HG02840 (cell line): ENCODE measurements around the gene CROCC2.

Experiments used
- ATAC-seq: cut with Tn5 transposase; IDR thresholded peaks from one replicate; pipeline ENCODE4 v1.9.1; 2021; ENCODE audit warnings: mild to moderate bottlenecking, moderate library complexity, moderate number of reproducible peaks; ENCODE audit not compliant: unreplicated experiment, low FRiP score

CROCC2 gene

GRCh38 chr2:240932001-240932723 lies 26.0 kb downstream of the CROCC2 start:
- no peak for ATAC-seq

DNA sequence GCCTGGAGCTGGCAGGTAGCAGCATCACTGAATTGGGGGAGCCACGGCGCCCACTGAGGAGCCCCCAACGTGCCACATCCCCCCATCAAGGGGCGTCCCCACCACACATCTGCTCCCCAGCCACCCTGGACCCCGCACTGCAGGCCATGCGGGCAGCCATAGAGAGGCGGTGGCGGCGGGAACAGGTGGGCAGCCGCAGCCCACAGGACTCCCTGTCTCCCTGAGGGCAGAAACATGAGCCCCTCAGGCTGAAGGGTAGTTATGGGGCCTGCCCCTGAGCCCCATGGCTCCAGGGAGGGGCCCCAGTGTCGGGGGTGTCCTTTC lies 26.6 kb downstream of the CROCC2 start:
- no peak for ATAC-seq

DNA sequence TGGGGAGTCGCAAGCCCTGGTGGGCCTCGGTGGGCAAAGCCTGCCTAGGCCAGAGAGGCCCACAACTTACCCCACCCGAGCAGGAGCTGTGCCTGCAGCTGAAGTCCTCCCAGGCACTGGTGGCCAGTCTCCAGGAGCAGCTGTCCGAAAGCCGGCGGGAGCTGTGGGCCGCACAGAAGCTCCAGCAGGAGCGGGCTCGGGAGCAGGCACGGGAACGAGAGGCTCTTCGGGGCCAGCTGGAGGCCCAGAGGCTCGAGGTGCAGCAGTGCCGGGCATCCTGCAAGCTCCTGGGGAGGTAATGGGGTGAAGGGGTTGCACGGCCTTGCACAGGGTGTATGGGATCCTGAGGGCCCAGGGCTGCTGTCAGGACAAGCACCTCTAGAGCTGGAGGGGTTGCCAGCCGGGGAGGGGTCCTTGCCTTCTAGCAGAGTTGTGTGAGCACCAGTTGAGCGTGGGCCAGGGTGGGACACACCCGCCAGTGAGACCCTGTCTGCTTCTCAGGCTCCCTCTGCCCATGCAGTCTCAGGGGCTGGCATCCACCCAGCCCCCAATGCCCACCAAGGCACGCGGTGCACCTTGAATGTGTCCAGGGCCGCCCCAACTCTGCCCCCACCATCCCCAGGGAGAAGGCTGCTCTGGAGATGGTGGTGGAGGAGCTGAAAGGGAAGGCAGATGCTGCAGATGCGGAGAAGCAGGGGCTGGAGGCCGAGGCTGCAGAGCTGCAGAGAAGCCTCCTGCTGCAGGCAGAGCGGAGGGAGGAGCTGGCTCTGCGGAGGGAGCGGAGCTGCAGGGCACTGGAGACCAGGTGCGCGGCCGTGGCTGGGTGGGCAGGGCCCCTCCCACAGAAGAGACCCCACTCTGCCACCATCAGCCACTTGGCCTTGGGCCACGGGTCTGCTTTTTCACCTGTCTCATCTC lies 27.2 kb downstream of the CROCC2 start:
- ATAC-seq, result no peak

GRCh38 chr2:240933966-240934700 lies 28.0 kb downstream of the CROCC2 start:
- ATAC-seq, result no peak

DNA sequence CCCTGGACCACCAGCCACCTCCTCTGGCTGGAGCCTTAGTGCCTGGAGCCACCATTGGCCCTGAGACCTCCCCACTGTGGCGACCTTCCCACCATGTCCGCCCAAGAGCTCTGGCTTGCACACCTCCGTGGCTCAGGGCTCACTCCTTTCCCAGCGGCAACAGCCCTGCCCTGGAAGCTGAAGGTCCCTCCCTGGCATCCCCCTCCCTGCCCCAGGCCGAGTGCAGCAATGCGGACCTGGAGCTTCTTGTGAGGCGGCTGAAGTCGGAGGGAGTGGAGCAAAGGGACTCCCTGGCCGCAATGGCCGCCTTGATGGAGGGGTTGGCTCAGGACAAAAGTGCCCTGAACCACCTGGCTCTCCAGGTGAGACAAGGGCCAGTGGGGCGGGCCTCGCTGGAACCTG lies 28.6 kb downstream of the CROCC2 start:
- ATAC-seq, result no peak

GRCh38 chr2:240935103-240935876 lies 29.2 kb downstream of the CROCC2 start:
- ATAC-seq, result no peak

DNA sequence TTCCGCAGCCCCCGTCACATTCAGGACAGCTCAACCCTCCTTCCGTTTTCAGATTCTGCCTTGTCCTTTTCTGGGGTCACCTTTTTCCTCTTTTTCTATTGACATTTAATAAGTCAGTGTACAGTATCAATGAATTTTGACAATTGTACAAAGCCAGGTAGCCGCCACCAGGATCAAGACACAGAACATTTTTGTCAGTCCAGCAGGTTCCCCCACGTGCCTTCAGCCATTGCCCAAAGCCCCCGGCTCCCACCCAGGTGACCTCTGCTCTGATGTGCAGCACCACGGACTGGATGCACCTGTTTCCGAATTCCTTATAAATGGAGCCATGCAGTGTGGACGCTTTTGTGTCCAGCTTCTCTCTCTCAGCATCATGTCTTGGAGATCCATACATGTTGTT lies 30.0 kb downstream of the CROCC2 start:
- ATAC-seq, result no peak

DNA sequence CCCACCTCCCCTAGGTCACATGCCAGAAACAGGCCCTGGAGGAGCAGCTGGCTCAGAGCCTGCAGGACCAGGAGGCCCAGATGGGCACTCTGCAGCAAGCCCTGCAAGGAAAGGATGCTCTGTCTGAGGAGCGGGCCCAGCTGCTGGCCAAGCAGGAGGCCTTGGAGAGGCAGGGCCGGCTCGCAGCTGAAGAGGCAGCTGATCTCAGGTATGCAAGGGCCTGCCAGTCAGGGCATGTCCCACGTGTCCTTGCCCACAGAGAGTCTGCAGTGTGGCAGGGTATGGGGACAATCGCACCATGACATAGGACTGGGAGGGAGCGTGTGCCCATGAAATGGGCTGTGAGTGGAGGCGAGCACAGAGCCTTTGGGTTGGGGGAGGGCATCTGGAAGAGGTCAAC lies 39.9 kb downstream of the CROCC2 start:
- ATAC-seq, result no peak

DNA sequence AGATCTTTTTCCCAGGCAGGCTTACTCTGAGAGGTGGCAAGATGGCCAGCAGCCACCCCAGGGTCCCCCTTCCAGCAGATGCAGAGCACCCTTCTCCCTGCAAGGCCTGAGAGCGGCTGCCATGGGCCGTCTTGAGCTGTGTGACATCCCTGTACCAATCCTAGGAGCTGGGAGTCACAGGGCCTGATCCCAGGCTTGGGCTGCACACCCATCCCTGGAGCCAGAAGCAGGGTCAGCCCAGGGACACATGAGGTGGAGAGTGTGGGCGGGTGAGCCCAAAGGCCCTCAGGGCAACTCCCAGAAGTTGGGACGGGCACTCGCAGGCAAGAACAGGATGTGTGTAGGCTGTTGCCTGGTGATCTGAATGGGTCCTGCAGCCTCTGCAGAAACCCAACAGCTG lies 40.5 kb downstream of the CROCC2 start:
- ATAC-seq, result no peak

DNA sequence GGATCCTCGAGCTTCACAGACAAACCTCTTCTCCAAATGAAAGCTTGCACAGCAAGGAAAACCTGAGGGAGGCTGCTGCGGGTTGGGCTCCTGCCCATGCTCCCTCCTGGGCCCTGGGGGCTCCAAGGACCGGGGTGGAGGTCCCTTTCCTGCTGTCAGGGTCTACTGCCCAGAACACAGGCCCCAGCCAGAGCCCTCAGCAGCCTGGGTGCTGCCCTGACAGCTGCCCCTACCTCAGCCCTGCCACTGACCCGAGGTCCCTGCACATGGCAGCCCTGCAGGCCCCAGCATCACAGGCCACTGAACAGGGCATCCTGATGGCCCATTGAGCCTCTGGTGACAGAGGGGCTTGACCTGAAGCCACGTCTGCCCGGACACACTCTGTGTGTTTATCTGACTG lies 41.0 kb downstream of the CROCC2 start:
- ATAC-seq, result no peak

- ATAC-seq, result no peak
These were observed 41.5 kb downstream of the CROCC2 start for GRCh38 chr2:240947607-240948006.

DNA sequence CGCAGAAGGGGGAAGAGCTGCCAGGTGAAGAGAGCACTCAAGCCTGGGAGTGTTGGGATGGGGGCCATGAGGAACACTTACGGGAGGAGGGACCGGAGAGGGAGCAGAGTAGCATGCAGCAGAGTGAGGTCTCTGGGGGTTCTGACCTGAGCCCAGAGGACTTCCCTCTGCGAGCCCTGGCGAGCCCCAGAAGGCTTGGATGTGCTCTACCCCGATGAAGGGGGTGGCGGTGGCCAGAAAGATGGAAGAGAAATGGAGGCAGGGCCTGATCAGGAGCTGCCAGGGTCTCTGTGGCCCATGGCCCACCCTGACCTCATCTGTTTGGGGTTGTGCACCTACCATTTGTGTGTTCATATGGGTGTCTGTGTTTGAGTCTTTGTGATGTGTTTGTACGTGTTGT lies 42.0 kb downstream of the CROCC2 start:
- ATAC-seq, result no peak

- ATAC-seq, result no peak
These were observed 43.0 kb downstream of the CROCC2 start for GRCh38 chr2:240948905-240949790.

DNA sequence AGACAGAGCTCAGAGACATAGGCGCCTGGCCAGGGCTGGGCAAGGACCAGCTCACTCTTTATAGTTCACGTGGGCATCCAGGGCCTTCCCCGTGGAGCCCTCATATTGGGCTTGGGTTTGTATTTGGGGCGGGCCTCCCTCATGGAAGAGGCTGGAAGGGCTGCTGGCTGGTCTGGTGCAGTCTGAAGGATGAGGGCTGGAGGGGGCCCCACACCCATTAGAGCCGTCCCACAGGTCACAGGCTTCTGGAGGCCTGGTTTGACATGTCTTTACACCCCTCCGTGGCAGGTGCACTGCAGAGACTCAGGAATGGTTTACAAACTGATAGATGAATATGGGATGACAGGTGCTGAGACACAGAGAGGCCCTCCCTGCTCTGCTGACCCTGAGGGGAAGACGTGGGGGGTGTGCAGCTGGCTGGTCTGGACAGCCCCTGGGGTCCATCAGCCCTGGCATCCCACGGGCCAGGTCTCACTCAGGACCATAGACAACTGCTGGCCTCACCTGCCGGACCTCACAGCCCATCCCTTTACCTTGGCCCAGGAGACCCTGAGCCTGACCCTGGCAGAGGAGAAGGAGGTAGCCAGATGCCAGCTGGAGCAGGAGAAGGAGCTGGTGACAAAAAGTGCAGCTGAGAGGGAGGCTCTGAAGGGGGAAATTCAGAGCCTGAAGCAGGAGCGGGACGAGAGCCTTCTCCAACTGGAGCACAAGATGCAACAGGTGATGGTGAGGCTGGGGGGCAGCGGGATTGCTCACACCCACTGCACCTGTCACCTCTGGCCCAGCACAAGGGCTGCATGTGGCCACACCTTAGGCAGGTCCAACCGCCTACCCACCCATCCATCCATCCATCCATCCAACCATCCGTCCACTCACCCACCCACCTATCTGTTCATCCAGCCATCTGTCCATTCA lies 43.9 kb downstream of the CROCC2 start:
- ATAC-seq, result no peak

GRCh38 chr2:240951045-240951594 lies 45.0 kb downstream of the CROCC2 start:
- no peak for ATAC-seq

- ATAC-seq, result no peak
These were observed 46.5 kb downstream of the CROCC2 start for GRCh38 chr2:240952496-240953246.
